A673 (cell line): ENCODE data around the gene SMIM38. TPM values are rescaled to one million over a fixed set of nuclear protein-coding genes. Genes with fewer than 3 reads are reported as not detected.

Experiments used
- BruUV-seq: library from RNA; stranded (reverse); fragments of 400-500 nt; replicated peaks from 2 replicates; lab custom pipeline; 2021; lab: Mats Ljungman, UMichigan
- CTCF ChIA-PET: fragments of 300-600 bp; sonication (Branson Sonifier 250); formaldehyde crosslinking; loops from one replicate; lab custom pipeline; 2022; ENCODE audit warnings: antibody characterized with exemption; lab: Charles Lee
- POLR2A ChIA-PET: fragments of 300-600 bp; sonication (Branson Sonifier 250); formaldehyde crosslinking; loops from one replicate; lab custom pipeline; 2022; ENCODE audit warnings: antibody characterized with exemption; ENCODE audit not compliant: low non-redundant PET; lab: Charles Lee
- DNase-seq: peaks from one replicate; pipeline ENCODE4 v3.0.0-alpha.2; 2015; ENCODE audit warnings: low spot score
- H3K27ac ChIP-seq: fragments of 200-600 bp; sonication (generic); 2 replicates; pipeline ENCODE4 v1.5.1; 2016; ENCODE audit warnings: mixed run types, low read depth, mild to moderate bottlenecking, mixed read lengths, antibody characterized with exemption, low read length; ENCODE audit not compliant: poor library complexity, severe bottlenecking
- H3K27me3 ChIP-seq: fragments of 200-600 bp; sonication (generic); replicated peaks from 2 replicates; pipeline ENCODE4 v1.6.1; 2017; ENCODE audit warnings: mixed run types, low read depth, mild to moderate bottlenecking, mixed read lengths, antibody characterized with exemption, low read length; ENCODE audit not compliant: insufficient read depth, poor library complexity
- H3K36me3 ChIP-seq: fragments of 200-600 bp; sonication (generic); 2 replicates; pipeline ENCODE4 v1.6.1; 2016; ENCODE audit warnings: mixed run types, mild to moderate bottlenecking, mixed read lengths, antibody characterized with exemption, low read length; ENCODE audit not compliant: insufficient read depth, poor library complexity, severe bottlenecking
- H3K4me1 ChIP-seq: fragments of 200-600 bp; sonication (generic); 2 replicates; pipeline ENCODE4 v1.6.1; 2017; ENCODE audit warnings: mixed run types, mild to moderate bottlenecking, mixed read lengths, antibody characterized with exemption, low read length; ENCODE audit not compliant: insufficient read depth, poor library complexity, severe bottlenecking
- H3K4me3 ChIP-seq: fragments of 200-600 bp; sonication (generic); 2 replicates; pipeline ENCODE4 v1.5.1; 2016; ENCODE audit warnings: low read depth, mixed run types, mild to moderate bottlenecking, mixed read lengths, low read length; ENCODE audit not compliant: poor library complexity, severe bottlenecking
- H3K9me3 ChIP-seq: fragments of 200-600 bp; sonication (generic); 2 replicates; pipeline ENCODE4 v1.6.1; 2016; ENCODE audit warnings: mixed run types, low read depth, mild to moderate bottlenecking, mixed read lengths, antibody characterized with exemption, low read length; ENCODE audit not compliant: poor library complexity, severe bottlenecking
- CTCF ChIP-seq: fragments of 300-800, 200-600 bp; sonication (generic); conservative IDR thresholded peaks from 2 replicates; pipeline ENCODE4 v1.5.1; 2017; ENCODE audit warnings: low read depth, mild to moderate bottlenecking, antibody characterized with exemption, low read length, moderate library complexity, mixed read lengths
- EZH2 ChIP-seq: fragments of 200-600 bp; sonication (generic); IDR thresholded peaks from 2 replicates; pipeline ENCODE4 v1.6.1; 2017; ENCODE audit warnings: borderline replicate concordance, low read depth, mild to moderate bottlenecking, mixed read lengths, antibody characterized with exemption, low read length; ENCODE audit not compliant: poor library complexity, severe bottlenecking
- intact Hi-C: fragments of 100-400 bp; cut with micrococcal nuclease; formaldehyde crosslinking; loops from one replicate; pipeline ENCODE4 v1.10.0; 2022; ENCODE audit not compliant: unreplicated experiment
- total RNA-seq: library from RNA; stranded (reverse); gene quantifications from 2 replicates; pipeline ENCODE4 v1.2.3, GENCODE V29; 2021

The SMIM38 gene
- total RNA-seq, 1 experiment from 2014 or later = 0.88 TPM

- H3K36me3 ChIP-seq = no peaks in the 10 kb centered on the region
- H3K4me3 ChIP-seq = no peak overlapping the region
- ChIA-PET POLR2A (no interaction called here), CTCF (no interaction called here)
- H3K9me3 ChIP-seq = no peaks in the 10 kb centered on the region
- H3K27me3 ChIP-seq = no peaks in the 10 kb centered on the region
- intact Hi-C loops = no loop called here
- H3K4me1 ChIP-seq = peaks cover 20% of the 10 kb centered on the region
- no TSS peak for BruUV-seq
- no peak for DNase-seq
- H3K27ac ChIP-seq = no peak overlapping the region
- TF ChIP-seq EZH2 (no peak), CTCF (no peak)
These were observed 5.3 kb downstream of the SMIM38 start for GRCh38 chr11:69161117-69161407.

- Histone ChIP-seq H3K27me3 (no peaks in the 10 kb centered on the region), H3K4me3 (no peak overlapping the region), H3K36me3 (no peaks in the 10 kb centered on the region), H3K27ac (no peak overlapping the region), H3K9me3 (no peaks in the 10 kb centered on the region), H3K4me1 (peaks cover 17% of the 10 kb centered on the region)
- no TSS peak for BruUV-seq
- ChIA-PET POLR2A (no interaction called here), CTCF (no interaction called here)
- intact Hi-C loops = no loop called here
- no peak for TF ChIP-seq CTCF
- TF ChIP-seq EZH2 = no peak
- DNase-seq = no peak
These were observed 6.8 kb downstream of the SMIM38 start for GRCh38 chr11:69162505-69162904.

GRCh38 chr11:69163842-69164241 lies 8.1 kb downstream of the SMIM38 start:
- no TSS peak for BruUV-seq
- Histone ChIP-seq H3K27ac (no peak overlapping the region), H3K4me3 (no peak overlapping the region), H3K36me3 (no peaks in the 10 kb centered on the region), H3K9me3 (no peaks in the 10 kb centered on the region), H3K27me3 (no peaks in the 10 kb centered on the region), H3K4me1 (peaks cover 12% of the 10 kb centered on the region)
- intact Hi-C loops = no loop called here
- TF ChIP-seq CTCF (no peak), EZH2 (no peak)
- DNase-seq = no peak
- ChIA-PET CTCF (no interaction called here), POLR2A (no interaction called here)
